Stimulated activated CD4-positive, alpha-beta T cell treated with anti-CD3 and anti-CD28 coated beads, Interleukin-15, amount 100 ng/mL, for 1 hour (primary cell): ENCODE results near the gene SH3BGRL2.
A peak's percentile ranks its signal among the peaks of the same experiment; 100 is the strongest.

Source experiments
- DNase-seq, 2 donors: peaks; one replicate each; pipeline ENCODE4 v3.0.0-alpha.2; 2020; ENCODE audit warnings: low read depth in 1 of 2, low spot score in 1 of 2

Gene SH3BGRL2

GRCh38 chr6:79694623-79695343 lies 63.7 kb downstream of the SH3BGRL2 start:
- DNase-seq: no peak

DNA sequence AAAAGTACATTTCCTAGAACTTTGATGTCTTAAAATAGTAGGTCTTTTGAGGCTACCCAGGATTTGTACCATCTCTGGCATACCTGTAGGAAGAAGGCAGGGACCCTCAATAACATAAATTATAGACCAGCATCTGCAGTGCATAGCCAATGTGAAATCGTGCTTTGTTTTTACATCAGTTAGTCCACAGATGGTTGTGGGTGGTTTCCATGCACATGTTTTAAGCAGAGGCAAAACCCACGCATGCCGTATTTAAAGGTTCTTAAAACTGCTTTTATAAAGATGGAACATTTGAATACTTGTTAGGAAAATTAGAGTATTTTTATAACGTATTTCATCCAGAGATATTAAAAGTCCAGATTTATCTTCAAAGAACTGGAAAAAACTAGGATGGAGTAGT lies 66.3 kb downstream of the SH3BGRL2 start:
- no peak for DNase-seq

- DNase-seq: no peak
Observed at GRCh38 chr6:79699606-79700005, 68.5 kb downstream of the SH3BGRL2 start.

DNA sequence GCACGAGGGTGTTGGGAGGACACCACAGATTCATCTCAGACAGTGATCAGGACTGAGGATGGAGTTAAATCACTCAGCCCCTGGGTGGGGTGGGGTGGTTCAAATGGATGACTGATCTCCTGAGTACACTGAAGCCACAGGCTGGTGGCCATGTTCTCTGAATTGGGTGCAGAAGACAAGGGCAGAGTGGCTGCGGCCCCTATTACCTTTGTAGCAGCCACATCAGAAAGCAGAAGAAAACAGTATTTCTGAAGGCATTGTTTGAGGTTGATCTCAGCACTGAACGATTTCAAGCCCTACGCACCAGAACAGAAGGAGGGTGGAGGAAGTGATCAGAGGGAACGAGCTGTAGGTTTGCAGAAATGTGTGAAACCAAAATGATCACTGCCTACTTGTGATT lies 71.6 kb downstream of the SH3BGRL2 start:
- no peak for DNase-seq

DNA sequence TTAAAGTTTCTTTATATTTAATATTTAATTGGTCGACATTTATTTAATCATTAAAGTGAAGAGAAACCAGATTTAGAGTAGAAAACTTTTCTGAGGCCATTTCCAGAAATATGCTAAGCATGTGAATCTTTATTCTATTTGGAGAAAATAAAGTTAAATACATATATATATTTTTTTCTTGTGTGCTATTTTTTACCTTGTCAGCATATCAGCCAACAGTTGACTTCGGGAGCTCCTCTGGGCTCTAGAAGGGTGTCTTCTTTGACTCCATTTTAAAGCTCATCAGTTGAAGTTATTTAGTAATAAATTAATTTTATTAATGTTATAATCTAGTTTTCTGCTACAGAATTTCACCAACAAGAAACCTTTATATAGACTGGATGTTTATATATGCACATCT lies 73.1 kb downstream of the SH3BGRL2 start:
- DNase-seq: no peak

DNA sequence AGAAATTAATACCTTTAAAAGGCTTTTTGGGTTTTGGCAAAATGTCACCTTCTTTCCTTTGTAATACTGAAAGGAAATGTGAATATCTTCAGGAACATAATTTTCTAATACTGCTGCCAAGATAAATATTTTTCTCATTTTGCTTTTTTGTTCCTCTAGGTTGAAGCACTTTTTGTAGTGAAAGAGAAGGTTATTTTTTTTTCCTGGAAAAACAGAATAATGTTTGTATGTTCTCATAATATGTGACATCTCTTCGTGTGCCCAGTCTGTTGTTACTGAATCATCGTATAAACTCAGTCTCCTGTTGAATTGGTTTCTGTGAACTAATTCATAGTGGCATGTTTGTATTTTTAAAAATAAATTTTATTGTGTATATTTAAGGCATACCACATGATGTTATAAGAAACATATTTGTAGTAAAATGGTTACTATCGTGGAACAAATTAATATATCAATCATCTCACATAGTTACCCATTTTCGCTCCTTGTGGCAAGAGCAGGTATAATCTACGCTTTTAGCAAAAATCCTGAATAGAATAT lies 74.4 kb downstream of the SH3BGRL2 start:
- no peak for DNase-seq

DNA sequence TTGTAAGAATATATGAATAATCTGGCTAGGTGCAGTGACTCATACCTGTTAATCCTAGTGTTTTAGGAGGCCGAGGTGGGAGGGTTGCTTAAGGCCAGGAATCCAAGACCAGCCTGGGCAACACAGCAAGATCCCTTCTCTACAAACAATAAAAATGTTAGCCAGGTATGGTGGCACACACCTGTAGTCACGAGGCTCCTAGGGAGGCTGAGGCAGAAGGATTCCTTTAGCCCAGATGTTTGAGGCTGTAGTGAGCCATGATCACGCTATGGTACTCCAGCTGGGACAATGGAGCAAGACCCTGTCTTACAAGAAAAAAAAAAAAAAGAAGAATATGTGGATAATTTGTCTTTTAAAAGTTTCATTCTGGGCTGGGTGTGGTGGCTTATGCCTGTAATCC lies 75.4 kb downstream of the SH3BGRL2 start:
- DNase-seq: no peak

GRCh38 chr6:79707621-79708020 lies 76.5 kb downstream of the SH3BGRL2 start:
- no peak for DNase-seq

- DNase-seq: no peak
Observed at GRCh38 chr6:79708095-79708791, 77.1 kb downstream of the SH3BGRL2 start.

GRCh38 chr6:79710127-79710526 lies 79.0 kb downstream of the SH3BGRL2 start:
- DNase-seq: no peak

DNA sequence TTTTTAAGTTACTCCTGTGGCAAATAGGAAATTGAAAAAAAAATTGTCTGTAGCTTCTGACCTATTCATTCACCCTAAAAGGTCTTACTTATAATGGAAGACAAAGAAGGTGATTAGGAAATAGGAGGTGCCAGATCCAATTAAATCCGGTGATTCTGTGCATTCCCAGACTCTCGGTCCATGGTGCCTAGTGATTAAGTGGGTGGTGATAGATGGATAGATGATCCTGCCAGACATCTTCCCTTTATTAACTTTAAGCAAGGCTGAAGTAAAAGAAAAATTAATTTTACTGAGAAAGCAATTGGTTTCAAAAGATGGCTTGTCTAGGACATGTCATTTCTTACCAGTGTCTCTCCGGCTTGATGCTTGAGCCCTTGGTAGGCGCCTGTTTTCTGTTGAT lies 80.0 kb downstream of the SH3BGRL2 start:
- no peak for DNase-seq

DNA sequence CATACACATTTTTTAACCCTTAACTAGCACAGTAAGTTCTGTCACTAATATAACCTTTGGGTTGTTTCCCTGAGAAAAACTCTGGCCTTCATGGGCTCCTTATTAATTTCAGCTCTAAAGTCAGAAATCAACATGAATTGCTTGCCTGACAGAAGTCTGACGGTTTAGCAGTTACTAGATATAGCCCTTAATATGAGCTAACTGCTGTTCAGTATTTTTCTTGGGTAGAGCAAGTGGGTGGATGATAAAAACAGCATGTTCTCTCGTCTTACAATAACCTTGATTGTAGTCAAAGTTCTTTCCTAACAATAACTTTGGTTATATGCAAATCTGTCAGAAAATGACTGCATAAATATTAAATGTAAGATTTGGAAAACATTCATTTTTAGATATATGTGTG lies 81.0 kb downstream of the SH3BGRL2 start:
- no peak for DNase-seq

- no peak for DNase-seq
Observed at GRCh38 chr6:79712616-79713135, 81.5 kb downstream of the SH3BGRL2 start.

- DNase-seq: peak in 1 of 2 donors; percentile 2
Observed at GRCh38 chr6:79713701-79714322, 82.7 kb downstream of the SH3BGRL2 start.

DNA sequence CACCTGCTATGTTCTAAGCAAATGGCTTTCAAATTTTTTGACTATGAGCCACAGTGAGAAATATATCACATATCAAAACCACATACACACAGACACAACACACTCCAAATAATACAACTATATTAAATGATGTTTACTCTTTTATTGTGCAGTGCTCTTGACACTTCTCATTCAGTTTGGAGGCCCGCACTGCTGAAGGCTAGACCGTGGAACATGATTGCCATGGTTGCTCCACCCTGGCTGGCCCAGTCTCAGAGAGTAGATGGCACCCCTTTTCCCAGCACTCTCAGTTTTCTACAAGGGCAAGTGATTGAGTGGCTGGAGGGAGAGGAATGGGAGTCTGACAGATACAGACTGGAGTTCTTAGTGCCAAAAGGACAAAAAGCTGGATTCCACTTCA lies 86.9 kb downstream of the SH3BGRL2 start:
- DNase-seq: no peak

- no peak for DNase-seq
Observed at GRCh38 chr6:79718509-79719247, 87.5 kb downstream of the SH3BGRL2 start.

DNA sequence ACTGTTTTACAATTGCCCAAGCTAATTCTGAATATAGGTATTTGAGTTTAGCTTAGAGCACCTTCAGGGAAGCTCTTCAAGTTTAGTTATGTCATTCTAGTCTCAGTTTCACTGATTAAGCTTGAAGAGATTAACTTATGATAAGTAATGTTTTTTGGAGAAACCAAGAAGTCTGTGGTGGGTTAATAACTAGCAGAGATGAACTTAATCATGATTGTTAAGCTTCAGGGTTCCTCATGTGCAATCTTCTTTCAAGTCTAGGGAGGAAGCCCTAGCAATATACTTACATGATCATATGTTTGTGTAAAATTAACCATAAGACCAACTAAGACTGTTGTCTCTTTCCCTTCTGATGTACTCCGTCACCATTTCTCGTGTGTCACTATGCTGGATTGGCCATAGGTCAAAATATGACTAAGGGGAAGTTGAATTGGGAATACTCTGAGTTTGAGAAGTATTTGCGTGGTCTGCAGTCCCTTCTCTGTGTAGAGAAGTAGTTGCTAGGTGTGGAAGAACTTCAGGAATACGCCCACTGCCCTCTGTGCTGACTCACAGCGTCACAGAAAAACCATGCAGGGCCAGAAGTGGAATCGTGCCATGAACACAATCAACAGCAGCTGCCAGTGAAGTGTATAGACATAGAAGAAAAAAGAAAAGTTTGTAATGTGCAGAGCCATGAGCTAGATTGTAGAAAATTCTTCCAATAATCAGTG lies 88.3 kb downstream of the SH3BGRL2 start:
- no peak for DNase-seq

DNA sequence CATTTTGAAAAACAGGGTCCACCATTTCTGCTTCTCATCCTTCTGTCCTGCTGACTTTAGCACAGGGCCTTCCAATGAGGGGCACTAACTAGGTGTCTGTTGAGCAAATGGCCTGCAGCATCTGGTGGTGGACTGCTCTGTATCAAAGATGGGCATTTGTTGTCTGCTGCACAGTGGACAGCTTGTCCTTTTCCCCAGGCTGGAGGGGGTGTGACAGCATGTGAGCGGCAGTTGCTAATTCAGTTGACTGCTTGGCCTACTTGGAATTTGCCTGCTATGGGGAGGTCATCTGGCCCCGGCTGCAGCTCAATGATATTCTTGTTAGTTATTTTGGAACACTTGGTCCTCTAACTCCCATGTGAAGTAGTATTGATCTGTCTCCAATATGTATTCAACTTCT lies 93.7 kb downstream of the SH3BGRL2 start:
- DNase-seq: no peak

GRCh38 chr6:79731471-79731870 lies 100.3 kb downstream of the SH3BGRL2 start:
- DNase-seq: no peak

DNA sequence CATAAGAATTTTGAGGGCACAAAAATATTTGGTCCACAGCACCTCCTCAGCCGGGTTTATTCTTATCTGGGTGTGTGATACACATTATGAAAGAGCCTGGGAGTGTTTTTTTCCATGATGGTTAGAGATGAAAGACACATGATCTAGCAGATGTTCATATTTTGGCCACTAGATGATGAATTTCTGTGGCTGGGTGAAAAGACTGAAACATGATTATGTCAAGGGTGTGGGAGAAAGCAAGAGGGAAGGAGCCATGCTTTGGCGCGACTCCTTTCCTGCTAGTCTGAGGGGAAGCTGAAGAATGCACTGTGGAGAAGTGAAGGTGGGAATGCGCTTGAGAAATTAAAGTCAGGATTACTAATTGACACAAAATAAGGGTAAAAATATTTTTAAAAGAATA lies 102.3 kb downstream of the SH3BGRL2 start:
- DNase-seq: no peak

DNA sequence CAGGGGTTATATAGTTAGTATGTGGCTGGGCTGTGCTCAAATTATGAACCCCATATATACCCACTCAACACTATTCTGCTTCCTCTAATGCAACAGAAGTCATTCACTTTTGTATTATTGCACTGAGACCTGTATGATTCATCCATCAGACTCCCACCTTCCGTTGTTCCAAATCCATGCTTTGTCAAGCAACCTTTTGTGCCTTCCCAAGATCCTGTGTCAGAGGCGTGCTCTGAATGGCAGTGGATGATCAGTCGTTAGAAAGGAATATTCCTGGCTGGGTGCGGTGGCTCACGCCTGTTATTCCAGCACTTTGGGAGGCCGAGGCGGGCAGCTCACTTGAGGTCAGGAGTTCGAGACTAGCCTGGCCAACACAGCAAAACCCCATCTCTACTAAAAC lies 103.2 kb downstream of the SH3BGRL2 start:
- DNase-seq: no peak
